B cell (primary cell): Measurements from ENCODE around the gene RXYLT1.

ENCODE experiments used
- EZH2 ChIP-seq: IDR thresholded peaks from 2 replicates; pipeline ENCODE4 v1.6.1; 2012; ENCODE audit warnings: borderline replicate concordance, low read depth, mild to moderate bottlenecking, moderate library complexity, low read length; ENCODE audit not compliant: insufficient read depth, poor library complexity, severe bottlenecking
- TF ChIP-seq, protein P1 (sequence below): fragments of 200-600 bp; IDR thresholded peaks from one replicate; pipeline ENCODE4 v1.8.0; 2022; ENCODE audit warnings: antibody characterized with exemption, mild to moderate bottlenecking

DNA sequence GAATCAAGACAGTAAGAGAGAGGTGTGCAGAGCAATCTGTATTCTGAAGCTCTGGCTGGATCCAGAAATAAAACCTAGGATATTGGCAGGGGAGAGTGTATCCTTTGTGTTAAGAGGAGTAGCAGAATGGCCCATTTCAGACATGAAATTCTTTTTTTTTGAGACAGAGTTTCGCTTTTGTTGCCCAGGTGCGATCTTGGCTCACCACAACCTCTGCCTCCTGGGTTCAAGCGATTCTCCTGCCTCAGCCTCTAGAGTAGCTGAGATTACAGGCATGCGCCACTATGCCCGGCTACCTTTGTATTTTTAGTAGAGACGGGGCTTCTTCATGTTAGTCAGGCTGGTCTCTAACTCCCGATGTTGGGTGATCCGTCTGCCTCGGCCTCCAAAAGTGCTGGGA is 58.7 kb downstream of the RXYLT1 start:
- TF ChIP-seq, protein P1, sequence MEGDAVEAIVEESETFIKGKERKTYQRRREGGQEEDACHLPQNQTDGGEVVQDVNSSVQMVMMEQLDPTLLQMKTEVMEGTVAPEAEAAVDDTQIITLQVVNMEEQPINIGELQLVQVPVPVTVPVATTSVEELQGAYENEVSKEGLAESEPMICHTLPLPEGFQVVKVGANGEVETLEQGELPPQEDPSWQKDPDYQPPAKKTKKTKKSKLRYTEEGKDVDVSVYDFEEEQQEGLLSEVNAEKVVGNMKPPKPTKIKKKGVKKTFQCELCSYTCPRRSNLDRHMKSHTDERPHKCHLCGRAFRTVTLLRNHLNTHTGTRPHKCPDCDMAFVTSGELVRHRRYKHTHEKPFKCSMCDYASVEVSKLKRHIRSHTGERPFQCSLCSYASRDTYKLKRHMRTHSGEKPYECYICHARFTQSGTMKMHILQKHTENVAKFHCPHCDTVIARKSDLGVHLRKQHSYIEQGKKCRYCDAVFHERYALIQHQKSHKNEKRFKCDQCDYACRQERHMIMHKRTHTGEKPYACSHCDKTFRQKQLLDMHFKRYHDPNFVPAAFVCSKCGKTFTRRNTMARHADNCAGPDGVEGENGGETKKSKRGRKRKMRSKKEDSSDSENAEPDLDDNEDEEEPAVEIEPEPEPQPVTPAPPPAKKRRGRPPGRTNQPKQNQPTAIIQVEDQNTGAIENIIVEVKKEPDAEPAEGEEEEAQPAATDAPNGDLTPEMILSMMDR: no peak
- TF ChIP-seq EZH2: no peak
